HG03439 (cell line): Measurements from ENCODE around the gene ESPNL.

ENCODE experiments used
- ATAC-seq: cut with Tn5 transposase; IDR thresholded peaks from one replicate; pipeline ENCODE4 v1.9.1; 2021; ENCODE audit warnings: mild to moderate bottlenecking, moderate library complexity; ENCODE audit not compliant: unreplicated experiment

ESPNL gene

GRCh38 chr2:238075397-238075796 lies 24.7 kb upstream of the ESPNL start:
- no peak for ATAC-seq

GRCh38 chr2:238077292-238077691 lies 22.8 kb upstream of the ESPNL start:
- ATAC-seq: no peak

- ATAC-seq: no peak
Observed at GRCh38 chr2:238079874-238080327, 20.2 kb upstream of the ESPNL start.

- ATAC-seq: no peak
Observed at GRCh38 chr2:238080518-238080917, 19.6 kb upstream of the ESPNL start.

GRCh38 chr2:238081150-238081549 lies 19.0 kb upstream of the ESPNL start:
- ATAC-seq: no peak

- ATAC-seq: no peak
Observed at GRCh38 chr2:238081561-238081960, 18.6 kb upstream of the ESPNL start.

- ATAC-seq: no peak
Observed at GRCh38 chr2:238082151-238082550, 18.0 kb upstream of the ESPNL start.

- ATAC-seq: no peak
Observed at GRCh38 chr2:238082827-238083226, 17.3 kb upstream of the ESPNL start.

- ATAC-seq: no peak
Observed at GRCh38 chr2:238083919-238084318, 16.2 kb upstream of the ESPNL start.

- ATAC-seq: no peak
Observed at GRCh38 chr2:238084761-238085160, 15.4 kb upstream of the ESPNL start.

GRCh38 chr2:238085899-238086298 lies 14.2 kb upstream of the ESPNL start:
- no peak for ATAC-seq

- no peak for ATAC-seq
Observed at GRCh38 chr2:238087211-238087610, 12.9 kb upstream of the ESPNL start.

- no peak for ATAC-seq
Observed at GRCh38 chr2:238090887-238091286, 9.3 kb upstream of the ESPNL start.

- ATAC-seq: no peak
Observed at GRCh38 chr2:238091436-238092060, 8.6 kb upstream of the ESPNL start.

- ATAC-seq: no peak
Observed at GRCh38 chr2:238092486-238093035, 7.6 kb upstream of the ESPNL start.

GRCh38 chr2:238093181-238094140 lies 6.7 kb upstream of the ESPNL start:
- no peak for ATAC-seq

GRCh38 chr2:238094438-238095022 lies 5.6 kb upstream of the ESPNL start:
- ATAC-seq: no peak

- no peak for ATAC-seq
Observed at GRCh38 chr2:238095143-238095542, 5.0 kb upstream of the ESPNL start.

GRCh38 chr2:238096311-238097011 lies 3.7 kb upstream of the ESPNL start:
- ATAC-seq: no peak

GRCh38 chr2:238097201-238097987 lies 2.7 kb upstream of the ESPNL start:
- no peak for ATAC-seq
